GM12872 (cell line): ENCODE measurements around the gene UBE2U.

Source experiments
- TF ChIP-seq, protein P1 (sequence below): IDR thresholded peaks from 3 replicates; pipeline ENCODE4 v1.5.1; 2011; ENCODE audit warnings: low read depth, mild to moderate bottlenecking, low read length, moderate library complexity; ENCODE audit not compliant: insufficient read depth

The UBE2U gene

GRCh38 chr1:64179588-64179987 is 23.8 kb upstream of the UBE2U start:
- TF ChIP-seq, protein P1, sequence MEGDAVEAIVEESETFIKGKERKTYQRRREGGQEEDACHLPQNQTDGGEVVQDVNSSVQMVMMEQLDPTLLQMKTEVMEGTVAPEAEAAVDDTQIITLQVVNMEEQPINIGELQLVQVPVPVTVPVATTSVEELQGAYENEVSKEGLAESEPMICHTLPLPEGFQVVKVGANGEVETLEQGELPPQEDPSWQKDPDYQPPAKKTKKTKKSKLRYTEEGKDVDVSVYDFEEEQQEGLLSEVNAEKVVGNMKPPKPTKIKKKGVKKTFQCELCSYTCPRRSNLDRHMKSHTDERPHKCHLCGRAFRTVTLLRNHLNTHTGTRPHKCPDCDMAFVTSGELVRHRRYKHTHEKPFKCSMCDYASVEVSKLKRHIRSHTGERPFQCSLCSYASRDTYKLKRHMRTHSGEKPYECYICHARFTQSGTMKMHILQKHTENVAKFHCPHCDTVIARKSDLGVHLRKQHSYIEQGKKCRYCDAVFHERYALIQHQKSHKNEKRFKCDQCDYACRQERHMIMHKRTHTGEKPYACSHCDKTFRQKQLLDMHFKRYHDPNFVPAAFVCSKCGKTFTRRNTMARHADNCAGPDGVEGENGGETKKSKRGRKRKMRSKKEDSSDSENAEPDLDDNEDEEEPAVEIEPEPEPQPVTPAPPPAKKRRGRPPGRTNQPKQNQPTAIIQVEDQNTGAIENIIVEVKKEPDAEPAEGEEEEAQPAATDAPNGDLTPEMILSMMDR, result no peak

- TF ChIP-seq, protein P1, result no peak
Observed at GRCh38 chr1:64182207-64182606, 21.2 kb upstream of the UBE2U start.

DNA sequence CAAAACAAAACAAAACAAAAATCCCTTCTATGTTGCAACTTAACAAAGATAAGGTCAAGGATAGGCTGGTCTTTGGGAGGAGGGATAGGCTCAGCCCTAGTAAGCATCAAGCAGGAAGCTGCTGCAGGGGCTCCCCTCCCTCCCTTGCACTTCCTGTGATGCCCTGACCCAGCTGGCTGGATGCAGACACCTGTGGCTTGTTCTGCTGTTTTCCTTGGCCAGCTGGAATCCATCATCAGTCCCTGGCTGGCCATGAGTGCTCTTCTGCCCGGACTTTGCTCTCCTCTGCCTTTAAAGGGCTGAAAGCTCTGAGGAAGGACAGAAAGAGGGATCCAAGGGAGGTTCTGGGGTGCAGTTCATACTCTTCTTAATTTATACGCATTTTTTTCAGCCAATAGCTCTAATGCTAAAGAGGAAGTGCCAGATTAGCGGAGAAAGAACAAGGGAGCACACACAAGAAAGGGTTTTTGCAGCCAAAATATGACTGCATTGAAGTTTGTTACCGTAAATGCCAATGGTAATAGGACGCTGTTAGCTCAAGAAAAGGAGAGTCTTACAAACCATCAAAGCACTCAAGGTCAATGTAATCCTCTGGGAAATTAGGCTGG is 19.9 kb upstream of the UBE2U start:
- TF ChIP-seq, protein P1, result no peak

DNA sequence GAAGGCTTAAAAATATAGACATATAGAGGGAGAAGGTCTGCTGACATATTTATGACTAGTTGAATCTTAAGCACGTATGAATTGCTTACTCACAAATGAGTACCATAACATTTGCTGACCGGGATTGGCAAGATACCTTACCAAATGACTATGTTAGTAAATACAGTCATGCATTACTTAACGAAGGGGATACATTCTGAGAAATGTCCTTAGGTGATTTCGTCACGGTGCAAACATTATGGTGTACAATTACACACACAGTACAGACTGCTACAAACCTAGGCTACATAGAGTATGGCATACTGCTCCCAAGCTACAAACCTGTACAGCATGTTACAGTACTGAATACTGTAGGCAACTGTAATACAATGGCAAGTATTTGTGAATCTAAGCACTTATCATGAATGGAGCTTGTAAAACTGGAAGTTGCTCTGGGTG is 19.4 kb upstream of the UBE2U start:
- TF ChIP-seq, protein P1, result no peak

DNA sequence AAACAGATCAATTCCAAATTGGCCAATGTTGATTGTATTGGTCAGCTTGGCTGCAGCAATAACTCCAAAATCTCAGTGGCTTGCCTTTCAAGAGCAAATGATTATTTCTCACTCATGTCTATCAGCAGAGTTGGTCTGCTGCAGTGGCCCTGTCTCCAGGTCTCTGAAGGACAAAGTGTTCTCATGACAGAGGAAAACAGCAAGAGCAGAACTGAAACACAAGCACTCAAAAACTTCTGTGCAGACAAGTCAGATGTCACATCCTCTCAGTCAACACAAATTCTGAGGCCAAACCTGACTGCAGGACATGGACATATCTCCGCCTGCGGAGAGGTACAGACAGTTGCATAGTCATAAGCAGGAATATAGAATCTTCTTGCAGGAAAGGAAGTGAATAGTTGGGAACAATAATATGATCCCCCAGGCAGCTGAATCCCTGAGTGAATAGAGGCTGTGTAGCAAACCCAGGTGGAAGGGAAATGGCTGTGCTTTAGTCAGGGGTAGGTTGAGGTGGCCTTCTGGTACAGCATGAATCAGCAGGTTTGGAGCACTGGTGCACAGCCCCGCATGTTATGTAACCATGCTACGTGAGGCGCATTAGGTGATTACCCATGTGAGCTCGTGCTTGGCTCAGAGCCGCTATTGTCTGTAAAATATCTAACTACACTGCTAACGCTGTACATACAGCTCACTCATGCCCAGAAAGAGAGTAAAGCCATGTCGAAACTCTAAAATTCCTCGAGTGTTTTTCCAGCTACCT is 17.1 kb upstream of the UBE2U start:
- TF ChIP-seq, protein P1, result no peak

- TF ChIP-seq, protein P1, result no peak
Observed at GRCh38 chr1:64186898-64187280, 16.5 kb upstream of the UBE2U start.

DNA sequence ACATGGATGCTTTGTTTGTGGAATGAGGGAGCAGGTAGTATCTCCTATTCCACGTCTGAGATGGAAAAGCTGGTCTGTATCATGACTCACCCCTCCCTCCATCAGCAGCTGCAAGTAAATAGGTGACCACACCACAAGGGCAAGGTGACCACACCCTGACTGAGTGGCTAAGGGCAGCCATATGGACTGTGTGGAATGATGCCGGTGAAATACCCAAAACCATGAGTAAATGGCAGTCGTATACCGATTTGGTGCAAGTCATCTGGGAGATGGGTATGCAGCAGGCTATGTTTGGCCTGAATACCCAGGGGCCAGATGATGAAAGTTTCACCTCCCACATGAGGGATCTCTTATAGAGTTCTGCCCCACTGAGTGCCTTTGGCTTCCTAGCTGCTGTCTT is 15.8 kb upstream of the UBE2U start:
- TF ChIP-seq, protein P1, result no peak
